RCC 7860 (cell line): Measurements from ENCODE around the gene PDZK1IP1.
"Not testable (repeated sequence)": the region's sequence is repeated elsewhere in the genome, so short reads cannot be mapped to it uniquely, and the experiment has no call there.

Source experiments
- DNase-seq: peaks from one replicate; pipeline ENCODE4 v3.0.0-alpha.2; 2015; ENCODE audit warnings: low spot score
- FAIRE-seq: peaks from 2 replicates; lab custom pipeline; 2012; peaks lifted over from hg19 to GRCh38; lab: Jason Lieb, UNC

The PDZK1IP1 gene

GRCh38 chr1:47143654-47144053, 46.2 kb downstream of the PDZK1IP1 start:
- FAIRE-seq, result not testable (repeated sequence)

GRCh38 chr1:47140358-47140757, 49.5 kb downstream of the PDZK1IP1 start:
- not testable (repeated sequence) for DNase-seq, FAIRE-seq

More at GRCh38 chr1:47143654-47144053, 46.2 kb downstream of the PDZK1IP1 start:
- not testable (repeated sequence) for DNase-seq

GRCh38 chr1:47137925-47138615, 51.8 kb downstream of the PDZK1IP1 start:
- FAIRE-seq (no peak), DNase-seq (no peak)

GRCh38 chr1:47137198-47137597, 52.6 kb downstream of the PDZK1IP1 start, which contains the start of gene CYP4A22:
Gene CYP4A22, plus strand, starts transcription at chr1:47137441. Its CDS starts 45 bp downstream, at chr1:47137486.
- DNase-seq (no peak), FAIRE-seq (no peak)
